ENCODE results near the gene STAG1. TPM values are rescaled to one million over a fixed set of nuclear protein-coding genes. Genes with fewer than 3 reads are reported as not detected.

STAG1 gene
- polyA plus RNA-seq, 4 donors, result 46.1 to 53.4 (median 50.0) TPM

Other genes with a start within 250 kb of the STAG1 start
- 10 to 100 TPM in 1 of 4 donors, 1 to 10 TPM in 3; 2.8 to 10.3 (median 4.5) TPM for gene SLC35G2, start 66.7 kb upstream of the STAG1 start, polyA plus RNA-seq (ENCODE audit: insufficient read length in 4 of 4)
- 10 to 100 TPM; 36.6 to 51.7 (median 38.6) TPM for gene NCK1, start 109.8 kb upstream of the STAG1 start, polyA plus RNA-seq (ENCODE audit: insufficient read length in 4 of 4)
- under 1 TPM; 0.29 to 0.54 (median 0.40) TPM for gene IL20RB, start 205.6 kb upstream of the STAG1 start, polyA plus RNA-seq (ENCODE audit: insufficient read length in 4 of 4)